ENCODE measurements around the gene HS3ST3B1. TPM values are rescaled to one million over a fixed set of nuclear protein-coding genes. Genes with fewer than 3 reads are reported as not detected.

The HS3ST3B1 gene
- total RNA-seq, 1 experiment from 2014 or later = 0.24 TPM

DNA sequence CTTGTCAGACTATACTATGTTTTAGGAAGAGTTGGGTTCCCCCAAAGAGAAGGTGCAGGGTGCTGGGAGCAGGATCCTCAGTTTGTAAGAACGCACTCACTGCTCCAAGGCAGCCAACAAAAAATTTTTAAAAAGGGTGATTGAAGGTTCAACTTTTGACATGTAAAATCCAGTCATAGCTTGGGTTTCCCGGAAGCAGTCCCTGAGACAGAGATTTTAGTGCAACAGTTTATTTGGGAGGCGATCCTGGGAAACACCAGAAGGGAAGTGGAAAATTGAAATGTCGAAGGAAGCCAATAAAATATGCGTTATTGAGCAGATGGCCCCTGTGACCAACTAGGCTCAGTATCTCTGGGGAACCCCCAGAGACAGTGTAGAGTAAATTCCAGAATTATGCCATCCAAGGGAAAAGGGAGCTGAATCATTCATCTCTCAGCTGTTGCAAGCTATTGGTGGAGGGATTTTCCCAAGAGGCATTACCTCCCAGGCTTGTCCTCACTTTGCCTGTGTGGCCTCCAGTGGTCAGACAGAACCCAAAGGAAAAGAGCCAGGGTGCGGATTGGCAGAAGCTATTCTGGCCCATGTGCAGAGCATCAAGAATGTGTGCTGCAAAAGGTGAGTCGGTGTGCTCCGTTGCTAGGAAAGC is 72.9 kb downstream of the HS3ST3B1 start:
- in situ Hi-C loops (cut with HindIII; ENCODE audit: low pct_unique_long_range_greater_than_20kb, low sequenced_read_pairs) = no loop called here
- DNase-seq (ENCODE audit: low read depth) = peak; percentile 12

DNA sequence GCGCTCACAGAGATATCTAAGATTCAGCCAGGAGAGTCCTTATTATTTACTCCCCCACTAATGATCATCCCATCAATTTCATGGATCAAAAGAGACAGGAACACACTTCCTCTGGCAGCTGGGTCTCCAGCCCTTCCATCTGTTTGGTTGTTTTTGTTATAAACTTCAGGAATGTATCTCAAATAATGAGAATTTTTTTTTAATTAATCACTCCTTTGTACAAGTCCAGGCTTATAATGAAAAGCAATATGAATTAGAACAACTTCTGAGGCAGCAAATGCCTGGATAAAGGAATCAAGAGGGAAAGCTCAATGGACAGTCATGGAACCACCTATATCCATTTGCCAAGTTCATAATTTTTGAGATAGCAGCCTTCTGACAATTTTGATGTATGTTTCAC is 73.4 kb downstream of the HS3ST3B1 start:
- no peak for DNase-seq (ENCODE audit: low read depth)
- in situ Hi-C loops (cut with HindIII; ENCODE audit: low pct_unique_long_range_greater_than_20kb, low sequenced_read_pairs) = no loop called here

DNA sequence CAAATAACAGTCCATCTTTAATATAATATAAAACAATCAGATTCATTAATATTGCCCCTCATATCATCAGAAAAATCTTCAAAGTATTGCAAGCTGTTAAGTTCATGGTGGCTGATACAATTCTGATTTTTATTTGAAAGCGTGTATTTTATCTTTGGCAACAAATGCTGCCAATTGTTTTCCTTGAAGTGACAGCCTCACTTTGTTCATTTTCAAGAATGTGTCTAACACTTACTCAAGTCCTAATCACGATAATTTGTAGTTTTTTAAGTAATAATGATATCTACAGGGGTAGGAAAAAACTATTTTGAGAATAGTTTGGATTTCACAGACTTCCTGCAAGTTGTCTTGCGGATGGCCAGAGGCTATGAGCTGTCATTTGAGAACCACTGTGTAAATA is 75.8 kb downstream of the HS3ST3B1 start:
- DNase-seq (ENCODE audit: low read depth) = no peak
- in situ Hi-C loops (cut with HindIII; ENCODE audit: low pct_unique_long_range_greater_than_20kb, low sequenced_read_pairs) = no loop called here

DNA sequence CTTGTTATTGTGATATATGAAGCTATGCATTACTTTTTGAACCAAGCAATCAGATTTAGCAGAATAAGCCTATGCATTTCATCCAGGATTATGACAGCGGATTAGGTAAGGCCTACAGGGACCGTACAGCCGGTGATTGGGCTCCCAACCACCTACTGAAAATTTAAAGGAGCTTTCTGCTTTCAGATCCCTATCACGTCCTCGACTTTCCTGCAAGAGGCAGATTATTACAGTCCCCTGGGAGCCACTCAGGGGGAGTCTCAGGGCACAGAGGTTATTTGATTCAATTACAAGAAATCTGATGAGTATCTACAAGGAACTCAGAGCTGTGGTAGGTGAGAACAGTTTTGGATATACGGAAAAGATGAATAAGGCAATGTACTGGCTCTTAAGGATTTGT is 80.7 kb downstream of the HS3ST3B1 start:
- in situ Hi-C loops (cut with HindIII; ENCODE audit: low pct_unique_long_range_greater_than_20kb, low sequenced_read_pairs) = no loop called here
- no peak for DNase-seq (ENCODE audit: low read depth)

DNA sequence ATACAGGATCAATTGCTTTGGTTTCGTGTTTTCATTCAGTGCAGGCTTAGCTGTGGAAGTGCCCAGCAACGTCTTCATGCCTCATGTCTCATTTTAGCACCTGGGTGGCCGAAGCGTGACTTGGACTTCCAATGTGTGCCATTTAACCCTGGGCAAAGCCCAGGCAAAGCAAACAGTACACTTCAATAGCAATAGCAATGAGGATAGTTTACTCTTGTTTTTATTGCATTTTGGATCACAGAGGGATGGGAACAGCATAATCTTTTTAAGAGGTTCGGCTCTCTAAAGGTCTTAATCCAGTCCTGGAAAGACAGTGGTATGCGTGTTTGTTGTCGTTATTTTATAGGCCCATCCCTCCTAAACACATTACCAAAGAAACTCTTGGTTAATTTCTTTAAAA is 86.2 kb downstream of the HS3ST3B1 start:
- in situ Hi-C loops (cut with HindIII; ENCODE audit: low pct_unique_long_range_greater_than_20kb, low sequenced_read_pairs) = no loop called here
- no peak for DNase-seq (ENCODE audit: low read depth)

DNA sequence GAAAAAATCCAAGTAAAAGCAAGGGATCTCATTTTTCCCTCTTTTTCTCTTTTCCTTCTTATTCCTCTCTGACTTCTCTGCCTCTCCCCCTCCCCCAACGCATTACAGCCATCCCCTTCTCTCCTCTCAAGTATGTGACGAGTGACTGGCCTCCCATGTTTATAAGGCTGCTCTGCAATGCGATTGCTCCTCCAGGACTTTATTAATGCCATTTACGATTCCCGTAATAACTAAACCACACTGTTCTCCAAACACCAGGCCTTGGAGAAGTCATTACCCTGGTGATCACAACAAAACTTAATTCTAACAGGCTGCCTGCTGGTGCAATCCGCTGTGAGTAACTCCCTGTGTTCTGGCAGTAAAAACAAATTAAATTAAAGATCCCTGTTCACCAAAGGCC is 88.8 kb downstream of the HS3ST3B1 start:
- in situ Hi-C loops (cut with HindIII; ENCODE audit: low pct_unique_long_range_greater_than_20kb, low sequenced_read_pairs) = no loop called here
- DNase-seq (ENCODE audit: low read depth) = no peak

DNA sequence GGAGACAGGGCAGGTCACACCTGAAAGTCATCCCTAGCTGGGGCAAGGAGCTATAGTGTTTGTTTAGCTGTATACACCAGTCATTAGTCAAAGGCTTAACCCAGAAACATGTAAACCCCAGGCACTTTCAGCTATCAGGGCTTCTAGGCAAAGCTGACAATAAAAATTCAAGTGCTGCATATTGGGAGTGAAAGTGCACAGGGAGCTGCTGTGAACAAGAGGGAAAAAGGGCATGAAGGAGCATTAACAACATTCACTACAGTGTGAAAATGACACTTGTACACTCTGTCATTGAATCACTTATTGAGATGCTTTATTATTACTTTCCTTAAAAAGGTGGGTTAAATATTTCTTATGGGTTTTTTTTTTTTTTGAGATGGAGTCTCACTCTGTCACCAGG is 92.8 kb downstream of the HS3ST3B1 start:
- in situ Hi-C loops (cut with HindIII; ENCODE audit: low pct_unique_long_range_greater_than_20kb, low sequenced_read_pairs) = no loop called here
- no peak for DNase-seq (ENCODE audit: low read depth)

DNA sequence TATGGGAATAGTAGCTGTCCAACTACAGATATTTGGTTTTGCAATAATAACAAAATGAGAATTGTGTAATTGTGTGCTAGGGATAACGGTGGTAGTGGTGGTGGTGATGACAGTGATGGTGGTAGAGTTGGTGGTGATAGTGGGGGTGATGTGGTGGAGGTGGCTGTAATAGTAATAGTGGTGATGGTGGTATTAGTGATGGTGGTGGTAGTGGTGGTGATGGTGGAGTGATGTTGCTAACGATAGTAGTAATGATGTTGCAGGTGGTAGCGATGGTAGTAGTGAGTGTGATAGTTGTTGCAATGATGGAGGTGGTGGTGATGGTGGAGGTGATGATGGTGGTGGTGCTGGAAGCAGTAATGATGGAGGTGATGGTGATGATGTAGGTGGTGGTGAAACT is 94.4 kb downstream of the HS3ST3B1 start:
- in situ Hi-C loops (cut with HindIII; ENCODE audit: low pct_unique_long_range_greater_than_20kb, low sequenced_read_pairs) = no loop called here

DNA sequence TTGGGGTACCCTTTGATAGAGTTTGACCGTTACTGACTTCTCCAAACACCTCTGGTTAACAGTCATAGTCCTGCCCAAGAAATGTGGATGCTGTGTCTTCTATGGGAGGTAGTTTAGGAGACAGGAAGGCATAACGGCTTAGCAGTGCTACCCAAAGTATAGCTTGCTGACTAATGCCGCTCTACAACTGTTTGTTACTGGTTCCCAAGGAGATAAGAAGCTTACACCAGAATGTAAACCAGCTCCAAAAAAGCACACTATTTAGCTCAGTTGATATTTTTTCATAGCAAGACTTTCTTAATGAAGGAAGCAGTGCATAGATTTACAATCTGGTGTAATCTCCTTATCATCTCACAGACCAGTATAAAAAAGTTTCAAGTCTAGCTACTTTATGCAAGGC is 95.7 kb downstream of the HS3ST3B1 start:
- in situ Hi-C loops (cut with HindIII; ENCODE audit: low pct_unique_long_range_greater_than_20kb, low sequenced_read_pairs) = no loop called here
- no peak for DNase-seq (ENCODE audit: low read depth)

More for the DNA sequence above, 94.4 kb downstream of the HS3ST3B1 start:
- no peak for DNase-seq (ENCODE audit: low read depth)

DNA sequence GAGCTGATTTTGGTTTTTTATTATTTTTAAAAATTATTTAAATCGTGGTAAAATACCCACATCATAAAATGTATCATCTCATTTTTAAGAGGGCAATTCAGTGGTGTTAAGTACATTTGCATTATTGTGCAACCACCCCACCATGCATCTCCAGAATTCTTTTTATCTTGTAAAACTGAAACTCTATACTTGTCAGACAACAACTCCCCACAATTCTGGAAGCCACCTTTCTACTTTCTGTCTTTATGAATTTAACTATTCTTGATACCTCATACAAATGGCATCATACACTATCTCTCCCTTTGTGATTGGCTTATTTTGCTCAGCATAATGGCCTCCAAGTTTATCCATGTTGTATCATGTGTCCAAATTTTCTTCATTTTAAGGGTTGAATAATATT is 97.9 kb downstream of the HS3ST3B1 start:
- no peak for DNase-seq (ENCODE audit: low read depth)

More for the DNA sequence above, 97.9 kb downstream of the HS3ST3B1 start:
- in situ Hi-C loops (cut with HindIII; ENCODE audit: low pct_unique_long_range_greater_than_20kb, low sequenced_read_pairs) = no loop called here

Other genes with a start within 250 kb of the HS3ST3B1 start
- 10.6 and 11.8 TPM in 2 replicates for gene COX10, start 231.6 kb upstream of the HS3ST3B1 start, total RNA-seq (2014; rRNA removed; shearing (Covaris generic); ENCODE audit: low replicate concordance)
- not detected in 2 replicates for gene CDRT15, start 64.2 kb upstream of the HS3ST3B1 start, total RNA-seq (2014; rRNA removed; shearing (Covaris generic); ENCODE audit: low replicate concordance)

Data from Caki2 (cell line).